ENCODE measurements around the gene SMURF1.

DNA sequence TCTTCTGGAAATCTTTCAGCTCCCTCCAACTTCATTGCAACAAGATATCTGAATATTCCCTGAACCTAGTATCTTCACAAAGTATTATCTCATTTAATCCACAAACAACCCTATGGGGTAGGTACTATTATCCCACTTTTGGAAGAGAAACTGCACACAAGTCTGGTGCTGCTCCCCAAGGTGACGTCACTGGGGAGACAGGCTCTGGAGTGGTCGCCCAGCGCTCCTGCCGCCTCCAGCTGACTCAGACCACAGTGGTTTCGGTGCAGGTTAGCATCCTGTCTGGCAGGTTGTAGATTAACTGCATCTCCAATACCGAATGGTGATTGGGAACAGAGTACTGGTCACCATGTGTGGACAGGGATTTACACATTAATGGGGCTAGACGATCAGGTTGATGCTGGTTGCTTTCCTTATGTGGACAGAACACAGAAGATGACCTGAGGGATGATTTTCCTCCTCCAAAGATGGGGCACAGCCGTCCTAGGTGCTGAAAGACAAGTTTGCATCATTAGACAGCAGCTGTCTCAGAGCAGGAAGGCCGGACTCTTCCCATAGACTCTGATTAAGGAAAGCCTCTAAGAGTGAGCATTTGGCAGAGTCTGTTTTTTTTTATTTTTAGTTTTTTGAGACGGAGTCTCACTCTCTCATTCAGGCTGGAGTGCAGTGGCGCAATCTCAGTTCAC is 137.0 kb downstream of the SMURF1 start:
- TF ChIP-seq CTCF (conservative IDR thresholded peaks at IDR 0.05; ENCODE audit: low read depth, low read length) (no peak), EZH2 (IDR thresholded peaks at IDR 0.05; ENCODE audit: low read length, unreplicated experiment) (no peak)

Measured in PC-3 (cell line).